HG03139 (cell line): ENCODE measurements around the gene SLC38A10.

Source experiments
- ATAC-seq: cut with Tn5 transposase; IDR thresholded peaks from one replicate; pipeline ENCODE4 v1.9.1; 2021; ENCODE audit not compliant: unreplicated experiment

SLC38A10 gene

DNA sequence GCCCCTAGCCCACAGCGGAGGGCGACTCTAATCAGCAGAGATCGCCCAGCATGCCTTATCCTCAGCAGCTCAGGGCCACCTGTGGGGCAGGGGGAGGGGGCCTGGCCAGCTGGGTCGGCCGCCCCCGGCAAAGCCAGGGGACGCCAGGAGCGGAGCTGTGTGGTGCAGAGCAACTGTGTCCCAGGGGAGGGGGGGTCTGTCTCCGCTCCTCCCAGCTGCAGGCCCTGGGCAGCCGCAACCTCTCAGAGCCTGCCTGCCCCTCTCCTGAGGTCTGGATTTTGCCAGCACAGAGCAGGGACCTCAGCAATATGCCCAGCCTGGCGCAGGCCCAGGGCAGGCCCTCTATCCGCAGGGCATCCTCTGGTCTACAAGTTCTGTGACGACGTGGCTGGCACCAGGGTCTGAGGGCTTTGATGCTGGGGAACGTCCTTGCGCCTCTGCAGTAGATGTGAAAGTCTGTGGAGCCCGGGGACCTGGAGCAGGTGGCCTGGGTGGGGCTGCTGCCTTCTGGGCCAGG is 36.5 kb upstream of the SLC38A10 start:
- no peak for ATAC-seq

DNA sequence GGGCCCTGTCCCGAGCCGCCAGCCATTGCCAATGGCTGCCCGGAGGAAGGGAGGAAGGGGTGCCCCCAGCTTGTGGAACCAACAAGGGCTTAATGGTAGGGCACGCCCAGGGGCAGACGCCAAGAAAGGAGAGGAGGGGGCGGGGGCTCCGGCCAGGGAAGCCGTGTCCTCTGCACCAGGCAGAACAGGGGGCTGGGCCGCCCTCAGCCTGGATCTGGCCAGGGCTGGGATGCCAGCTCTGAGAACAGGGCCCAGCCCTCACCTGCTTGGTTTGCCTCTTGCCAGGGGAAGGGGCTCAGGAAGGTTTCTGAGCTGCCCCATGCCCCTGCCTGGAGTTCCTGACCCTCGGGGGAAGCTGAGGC is 35.8 kb upstream of the SLC38A10 start:
- no peak for ATAC-seq

DNA sequence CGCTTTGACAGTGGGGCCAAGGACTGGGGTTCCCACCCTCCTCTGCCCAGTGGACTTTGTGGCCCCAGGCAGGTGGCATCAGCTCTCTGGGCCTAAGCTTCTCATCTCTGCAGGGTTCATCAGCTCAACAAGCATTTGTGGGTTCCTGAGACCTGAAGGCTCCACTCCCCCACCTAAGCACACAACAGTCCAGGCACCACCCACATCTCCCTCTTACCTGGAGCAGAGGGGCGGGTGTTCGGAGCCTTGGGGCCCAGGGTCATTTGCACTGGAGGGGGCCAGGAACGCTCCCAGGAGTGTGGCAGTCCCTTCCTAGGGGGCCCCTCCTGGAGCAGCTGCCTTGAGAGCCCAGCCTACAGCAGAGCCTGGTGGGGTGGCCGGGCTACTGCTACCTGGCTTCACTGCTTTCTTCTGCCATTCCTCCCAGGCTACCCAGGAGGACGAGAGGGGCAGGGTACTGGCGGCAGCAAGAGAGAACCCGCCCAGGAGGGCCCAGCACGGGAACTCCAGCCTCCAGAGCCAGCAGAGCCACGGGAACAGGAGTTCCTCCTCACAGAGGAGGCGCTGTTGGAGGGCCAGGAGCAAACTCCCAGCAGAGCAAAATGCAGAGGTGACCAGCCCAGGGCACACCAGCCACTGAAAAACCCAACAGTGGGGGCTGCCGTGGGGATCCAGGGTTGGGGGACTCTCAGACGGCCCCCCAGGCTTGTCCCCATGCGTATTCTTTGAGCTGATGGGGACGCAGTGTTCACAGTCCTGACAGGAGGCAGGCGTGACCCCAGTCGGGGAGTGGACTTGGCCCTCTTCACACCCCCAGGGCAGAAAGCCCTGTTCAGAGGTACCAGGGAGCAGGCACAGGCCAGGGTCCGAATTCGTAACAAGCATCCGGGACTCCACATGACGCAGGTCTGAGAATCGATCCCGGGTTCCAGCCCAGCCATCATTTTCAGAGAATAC is 35.1 kb upstream of the SLC38A10 start:
- no peak for ATAC-seq

DNA sequence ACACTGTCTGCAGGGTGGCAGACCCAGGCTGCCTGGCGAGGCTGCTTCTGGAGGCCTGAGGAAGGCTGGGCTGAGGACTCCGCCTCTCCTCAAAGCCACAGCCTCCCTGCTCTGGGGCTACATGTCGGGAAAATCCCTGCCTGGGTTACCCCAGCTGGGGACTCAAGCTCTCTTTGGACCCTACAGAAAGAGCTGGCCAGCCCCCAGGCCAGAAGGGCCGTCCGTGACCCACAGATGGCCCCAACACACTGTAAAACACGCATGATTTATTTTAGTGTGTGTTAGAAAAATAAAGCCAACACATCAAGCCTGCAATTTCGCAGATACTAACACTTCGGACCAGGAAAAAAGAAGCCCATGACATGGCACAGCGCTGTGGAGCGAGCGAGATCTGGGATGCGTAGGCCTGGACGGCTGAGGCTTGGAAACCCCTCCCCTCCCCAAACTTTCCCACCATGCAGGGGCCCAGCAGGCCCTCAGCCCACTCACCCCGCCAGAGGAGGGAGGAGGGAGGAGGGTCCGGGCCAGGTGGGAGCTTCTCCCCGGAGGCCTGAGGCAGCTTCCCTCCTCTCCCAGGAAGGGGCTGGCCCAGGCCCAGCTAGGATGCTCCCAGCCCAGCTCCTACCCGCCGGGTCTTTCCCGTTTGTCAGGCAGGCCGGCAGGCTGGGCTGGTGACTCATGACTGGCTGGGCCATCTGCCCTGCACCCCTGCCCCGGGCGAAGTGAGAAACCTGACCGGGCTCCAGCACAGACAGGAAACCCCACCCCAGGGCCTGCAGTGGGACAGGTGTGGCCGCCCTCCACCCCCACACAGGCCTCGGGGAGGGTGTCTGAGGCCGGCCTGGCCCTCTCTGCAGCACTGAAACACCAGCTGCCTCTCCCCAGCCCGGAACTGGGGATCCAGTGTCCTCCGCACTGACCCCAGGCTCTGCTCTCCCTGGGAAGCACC is 34.1 kb upstream of the SLC38A10 start:
- no peak for ATAC-seq

DNA sequence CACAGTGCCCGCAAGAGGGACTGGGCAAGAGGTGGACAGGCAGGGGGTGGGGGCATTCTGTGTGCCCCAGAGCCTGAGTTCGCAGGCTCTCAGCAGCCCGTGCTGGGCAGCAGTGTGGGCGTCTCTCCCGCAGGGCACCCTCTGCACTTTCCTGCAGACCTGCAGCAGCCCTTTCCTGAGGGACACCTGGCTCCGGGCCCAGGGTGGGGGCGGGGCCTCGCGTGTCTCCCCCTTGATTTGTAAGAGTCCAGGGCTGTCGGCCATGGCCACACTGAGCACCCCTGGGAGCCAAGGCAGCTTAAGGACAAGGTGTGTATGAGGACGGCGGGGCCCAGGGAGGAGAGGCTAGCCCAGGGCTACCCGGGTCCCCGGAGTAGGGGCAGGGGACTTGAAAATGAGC is 33.4 kb upstream of the SLC38A10 start:
- ATAC-seq, result no peak

DNA sequence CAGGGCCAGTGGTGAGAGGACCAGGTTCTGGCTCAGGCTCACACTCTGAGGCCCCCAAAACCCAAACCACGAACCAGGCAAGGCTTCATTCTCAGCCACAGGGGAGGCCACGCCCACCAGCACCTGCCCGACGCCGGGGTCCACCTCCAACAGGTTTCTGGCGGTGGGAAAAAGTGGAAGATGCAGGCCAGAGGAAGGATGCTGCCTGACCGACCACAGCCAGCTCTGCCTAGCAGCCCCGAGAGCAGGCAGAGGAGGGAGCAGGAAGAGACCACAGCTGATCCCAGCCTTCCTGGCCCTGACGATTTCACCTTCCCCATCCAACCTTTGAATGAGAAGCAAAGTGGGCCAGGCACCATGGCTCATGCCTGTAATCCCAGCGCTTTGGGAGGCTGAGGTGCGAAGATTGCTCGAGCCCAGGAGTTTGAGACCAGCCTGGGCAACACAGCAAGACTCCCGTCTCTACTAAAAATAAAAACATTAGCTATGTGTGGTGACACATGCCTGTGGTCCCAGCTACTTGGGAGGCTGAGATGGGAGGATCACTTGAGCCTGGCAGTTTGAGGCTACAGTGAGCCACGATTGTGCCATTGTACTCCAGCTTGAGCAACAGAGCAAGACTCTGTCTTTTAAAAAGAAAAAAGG is 30.7 kb upstream of the SLC38A10 start:
- ATAC-seq, result no peak

DNA sequence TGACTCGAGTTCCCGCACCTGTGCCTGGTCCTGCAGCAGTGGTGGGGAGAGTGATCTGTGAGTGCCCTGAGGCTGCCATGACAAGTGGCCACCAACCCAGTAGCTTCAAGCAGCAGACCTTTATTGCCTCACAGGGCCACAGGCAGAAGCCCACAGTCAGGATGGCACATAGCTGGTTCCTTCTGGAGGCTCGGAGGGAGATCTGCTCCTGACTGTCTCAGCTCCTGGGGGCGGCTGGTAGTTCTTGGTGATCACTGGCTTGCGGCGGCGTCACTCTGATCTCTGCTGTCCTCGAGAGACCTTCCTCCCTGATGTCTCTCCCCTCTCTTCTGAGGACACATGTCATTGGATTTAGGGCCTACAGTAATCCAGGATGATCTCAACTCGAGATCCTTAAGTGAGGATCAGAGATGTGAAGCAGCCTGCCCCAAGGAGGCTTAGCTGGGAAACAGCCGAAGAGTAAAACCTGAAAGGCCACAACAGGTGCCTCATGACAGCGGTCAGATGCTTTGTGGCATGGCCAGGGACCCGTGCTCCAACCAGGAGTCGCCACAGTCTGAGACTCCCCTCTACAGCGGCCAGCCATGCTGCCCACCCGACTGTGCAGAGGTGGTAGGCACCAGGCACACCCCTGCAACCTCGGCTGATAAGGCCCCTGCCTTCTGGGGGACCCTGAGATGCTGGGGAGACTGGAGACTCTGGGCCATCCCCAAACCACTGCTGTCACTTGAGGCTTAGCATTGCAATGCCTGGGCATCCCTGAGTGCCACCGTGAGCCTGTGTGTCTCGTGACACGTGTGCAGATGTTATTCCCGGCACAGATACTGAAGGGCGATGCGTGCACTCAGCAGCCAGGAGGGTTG is 30.0 kb upstream of the SLC38A10 start:
- no peak for ATAC-seq

DNA sequence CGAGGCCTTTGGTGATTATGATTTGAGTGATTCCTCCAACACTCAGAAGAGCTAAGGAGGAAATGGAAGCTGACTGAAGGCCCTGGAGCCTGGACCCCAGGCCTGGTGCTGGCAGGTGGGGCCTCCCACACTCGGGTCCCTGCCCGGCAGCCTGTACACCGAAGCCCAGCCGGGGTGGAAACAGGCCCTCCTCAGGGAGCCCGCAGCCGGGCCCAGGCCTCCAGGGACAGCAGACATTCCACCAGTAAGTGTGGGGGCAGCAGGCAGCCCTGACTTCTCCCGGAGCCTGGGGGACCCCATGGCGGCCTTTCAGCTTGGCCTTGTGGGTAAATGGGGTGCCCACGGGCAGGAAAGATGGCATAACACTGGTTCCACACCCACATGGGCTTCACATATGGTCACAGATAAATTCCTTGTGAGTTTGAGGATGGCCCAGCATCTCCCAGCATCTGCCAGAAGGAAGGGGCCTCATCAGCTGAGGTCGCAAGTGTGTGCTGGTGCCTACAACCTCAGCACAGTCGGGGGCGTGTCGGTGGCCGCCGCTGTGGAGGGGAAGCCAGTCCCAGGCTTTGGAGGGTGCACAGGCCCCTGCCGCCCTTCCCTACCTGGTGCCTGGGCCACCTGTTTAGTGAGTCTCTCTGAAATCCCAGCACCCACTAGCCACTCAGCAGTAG is 29.2 kb upstream of the SLC38A10 start:
- ATAC-seq, result no peak

DNA sequence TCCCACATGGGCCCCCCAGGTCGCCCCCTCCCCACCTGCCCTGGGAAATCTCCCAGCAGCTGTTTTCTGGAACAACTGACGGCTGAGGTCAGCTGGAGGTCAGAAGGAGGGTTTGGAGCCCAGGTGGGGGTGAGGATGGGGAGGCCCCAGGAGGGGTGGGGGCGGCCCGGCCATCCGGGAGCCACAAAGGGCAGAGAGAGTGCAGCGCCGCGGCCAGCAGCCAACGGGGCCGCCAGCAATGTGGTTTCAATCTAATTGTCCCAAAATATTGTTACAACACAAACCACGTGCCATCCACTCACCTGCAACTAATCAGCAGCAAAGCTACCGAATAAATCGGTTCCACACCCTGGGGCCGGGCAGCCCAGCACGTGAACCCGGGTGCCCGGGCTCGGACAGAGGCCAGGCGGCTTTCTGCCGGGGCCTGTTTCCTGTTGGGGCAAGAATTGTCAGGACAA is 28.3 kb upstream of the SLC38A10 start:
- no peak for ATAC-seq

DNA sequence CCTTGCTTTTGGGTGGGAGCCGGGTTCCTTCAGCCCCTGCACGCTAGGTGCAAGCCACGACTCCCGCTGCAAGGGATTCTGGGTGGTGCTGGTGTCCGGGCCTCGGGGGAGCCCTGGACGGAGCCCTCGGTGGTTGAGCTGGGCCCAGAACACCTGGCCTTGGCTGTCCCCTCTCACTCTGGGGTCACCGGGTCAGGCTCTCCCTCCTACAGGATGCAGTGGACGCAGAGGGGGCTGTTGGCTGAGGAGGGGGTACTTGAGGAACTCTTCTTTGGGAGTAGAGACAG is 27.9 kb upstream of the SLC38A10 start:
- no peak for ATAC-seq

DNA sequence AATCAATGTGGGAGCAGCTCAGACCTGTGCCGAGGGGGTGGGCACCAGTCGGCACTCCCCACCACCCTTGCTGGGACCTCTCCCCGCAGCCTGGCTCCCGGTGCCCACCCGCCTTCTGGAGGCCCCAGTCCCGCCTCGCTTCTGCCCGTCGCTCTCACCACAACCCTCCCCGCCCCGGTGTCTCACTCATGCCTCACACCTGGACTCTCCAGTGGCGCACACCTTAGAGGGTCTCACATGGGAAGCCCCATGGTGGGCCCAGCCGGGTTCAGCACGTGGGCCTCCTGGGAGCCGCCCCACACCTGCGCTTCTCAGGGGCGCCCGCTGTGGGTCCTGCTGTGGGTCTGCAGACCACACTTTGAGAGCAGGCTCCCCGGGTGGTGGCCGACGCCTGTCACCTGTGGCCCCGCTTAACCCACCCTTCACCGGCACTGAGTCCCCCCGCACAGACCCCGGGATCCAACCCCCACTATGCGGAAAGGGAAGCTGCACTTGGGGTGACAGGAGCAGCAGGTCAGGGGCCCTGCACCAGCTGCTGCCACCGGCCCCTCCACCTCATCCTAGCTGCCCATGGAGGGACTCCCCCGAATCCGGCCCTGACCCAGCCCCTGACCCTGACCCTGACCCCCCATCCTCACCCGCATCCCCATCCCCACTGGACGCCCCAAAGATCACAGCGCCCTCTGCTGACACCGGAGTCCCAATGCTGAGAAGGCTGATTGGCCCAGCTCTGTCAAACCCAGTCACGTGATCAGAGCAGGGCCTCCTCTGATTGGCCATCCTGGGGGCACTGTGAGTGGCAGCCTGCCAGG is 27.4 kb upstream of the SLC38A10 start:
- ATAC-seq, result no peak

DNA sequence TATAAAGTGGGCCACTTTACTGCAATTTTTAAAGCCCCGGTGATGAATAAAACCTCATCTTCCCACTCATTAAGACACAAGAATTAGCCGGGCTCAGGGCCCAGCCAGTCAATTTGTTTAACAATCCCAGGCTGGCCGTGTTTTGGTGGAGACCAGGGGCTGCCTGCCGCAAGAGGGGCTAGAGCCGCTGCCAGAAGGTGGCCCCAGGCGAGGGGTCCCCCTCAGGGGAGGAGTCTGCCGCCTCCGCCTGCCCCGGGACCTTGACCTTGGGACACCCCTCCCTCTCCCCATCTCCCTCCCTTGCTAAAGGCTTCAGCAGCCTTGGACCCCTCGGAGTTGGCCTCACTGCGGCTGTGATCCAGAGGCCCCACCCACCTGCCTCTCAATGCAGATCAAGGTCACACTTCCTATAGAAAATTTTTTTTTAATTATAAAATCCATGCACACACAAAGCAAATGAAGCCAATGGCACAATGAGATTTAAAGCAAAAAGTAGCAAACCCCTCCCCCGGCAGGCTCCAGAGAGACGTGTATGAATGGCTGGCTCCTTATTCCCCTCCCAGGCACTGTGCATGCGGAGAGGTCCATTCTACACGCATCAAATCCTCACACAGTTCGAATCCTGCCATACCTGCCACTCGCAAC is 23.0 kb upstream of the SLC38A10 start:
- ATAC-seq, result no peak

DNA sequence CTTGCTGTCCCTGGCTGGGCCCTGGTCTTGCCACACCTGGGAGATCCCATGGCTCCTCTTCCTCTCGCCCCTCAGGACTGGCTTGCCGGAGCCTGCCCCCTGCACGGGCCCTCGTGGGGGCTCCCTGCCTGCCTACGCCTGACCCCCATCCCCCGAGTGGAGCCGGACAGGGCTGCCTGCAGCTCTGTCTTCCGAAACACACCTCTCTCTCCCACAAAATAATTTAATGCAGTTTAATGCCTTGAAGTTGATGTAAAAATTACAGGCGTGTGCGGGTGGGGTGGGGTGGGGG is 22.4 kb upstream of the SLC38A10 start:
- ATAC-seq, result no peak

DNA sequence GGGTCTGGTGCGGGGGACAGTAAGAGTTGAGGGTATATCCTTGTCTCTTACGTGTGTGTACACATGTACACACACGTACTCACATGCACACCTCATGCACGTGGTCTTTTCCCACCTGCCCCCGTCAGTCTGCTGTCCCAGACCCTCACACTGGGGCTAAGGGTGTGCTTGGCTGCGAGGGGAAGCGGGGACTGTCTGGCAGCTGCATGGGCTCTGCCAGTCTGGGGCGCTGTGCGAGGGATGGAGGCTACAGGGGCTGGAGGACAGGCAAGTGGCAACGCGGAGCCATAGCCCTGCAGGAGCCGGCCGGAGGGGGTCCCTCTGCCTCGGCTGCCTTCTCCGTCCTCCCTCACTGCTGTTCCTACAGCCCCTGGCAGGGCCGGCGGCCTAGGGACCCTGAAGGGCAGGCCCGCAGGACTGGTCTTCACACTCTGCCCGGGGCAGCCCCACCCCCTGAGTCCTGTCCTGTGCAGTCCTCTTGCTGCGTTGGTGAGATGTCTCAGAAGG is 20.8 kb upstream of the SLC38A10 start:
- ATAC-seq, result no peak

DNA sequence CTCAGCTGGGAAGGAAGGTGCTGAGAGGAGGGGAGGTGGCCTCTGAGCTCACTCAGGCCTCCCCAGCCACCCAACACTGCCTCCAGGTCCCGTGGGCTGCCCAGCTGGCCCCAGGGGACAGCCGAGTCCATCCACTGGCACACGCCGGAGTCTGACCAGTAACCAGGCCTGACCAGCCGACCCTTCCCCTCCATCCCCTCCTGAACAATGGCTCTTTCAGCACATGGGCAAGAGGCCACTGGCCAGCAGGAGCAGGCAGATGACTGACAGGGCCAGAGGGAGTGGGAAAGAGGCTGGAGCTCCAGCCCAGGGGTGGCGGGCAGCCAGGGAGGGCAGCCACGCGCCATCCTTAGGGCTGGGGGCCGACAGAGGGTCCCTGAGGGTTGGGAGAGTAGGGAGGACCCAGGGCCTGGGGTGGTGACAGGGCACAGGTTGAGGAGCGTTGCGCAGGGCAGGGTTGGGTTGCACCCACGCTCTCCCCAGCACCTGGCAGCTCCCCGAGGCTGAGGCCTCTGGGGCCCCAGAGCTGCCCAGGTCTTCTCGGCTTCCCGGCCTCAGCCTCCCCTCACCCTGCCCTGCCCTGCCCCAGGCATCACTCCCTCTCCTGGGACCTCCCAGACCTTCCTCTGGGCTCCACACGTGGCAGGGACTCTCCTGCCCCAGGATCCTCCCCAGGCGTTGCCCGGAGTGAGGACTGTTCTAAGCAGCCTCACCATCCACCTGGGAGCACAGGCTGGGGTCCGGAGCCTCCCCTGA is 20.2 kb upstream of the SLC38A10 start:
- no peak for ATAC-seq

DNA sequence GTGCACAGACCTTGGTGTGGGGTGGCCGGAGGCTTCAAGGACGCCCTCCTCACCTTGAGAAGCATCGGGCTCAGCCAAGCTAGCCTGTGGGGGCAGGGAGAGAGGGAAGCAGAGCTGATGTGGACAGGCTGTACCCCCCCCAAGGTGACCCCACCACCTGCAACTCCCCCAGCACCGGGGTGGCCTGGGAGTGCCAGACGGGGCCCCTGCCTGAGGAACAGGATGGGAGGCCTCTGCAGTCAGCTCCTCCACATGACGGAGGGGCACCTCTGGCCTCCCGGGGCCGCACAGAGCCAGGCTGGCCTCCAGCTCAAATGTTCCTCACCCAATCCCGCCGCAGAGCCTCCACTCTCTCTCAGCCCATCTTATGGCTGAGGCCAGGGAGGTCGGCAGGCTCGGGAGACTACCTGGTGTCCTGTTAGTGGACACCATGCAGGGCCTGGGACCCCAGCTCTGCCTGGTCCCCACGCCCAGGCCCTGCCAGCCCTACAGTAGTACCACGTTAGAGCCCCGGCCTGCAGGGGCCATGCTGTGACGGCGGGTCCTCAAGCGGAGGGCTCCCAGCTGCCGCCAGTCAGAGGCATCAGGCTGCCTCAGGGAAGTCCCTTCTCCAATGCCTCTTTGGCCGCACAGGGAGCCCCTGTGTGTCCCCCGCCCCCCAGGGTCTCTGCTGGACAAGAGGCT is 19.4 kb upstream of the SLC38A10 start:
- ATAC-seq, result no peak

DNA sequence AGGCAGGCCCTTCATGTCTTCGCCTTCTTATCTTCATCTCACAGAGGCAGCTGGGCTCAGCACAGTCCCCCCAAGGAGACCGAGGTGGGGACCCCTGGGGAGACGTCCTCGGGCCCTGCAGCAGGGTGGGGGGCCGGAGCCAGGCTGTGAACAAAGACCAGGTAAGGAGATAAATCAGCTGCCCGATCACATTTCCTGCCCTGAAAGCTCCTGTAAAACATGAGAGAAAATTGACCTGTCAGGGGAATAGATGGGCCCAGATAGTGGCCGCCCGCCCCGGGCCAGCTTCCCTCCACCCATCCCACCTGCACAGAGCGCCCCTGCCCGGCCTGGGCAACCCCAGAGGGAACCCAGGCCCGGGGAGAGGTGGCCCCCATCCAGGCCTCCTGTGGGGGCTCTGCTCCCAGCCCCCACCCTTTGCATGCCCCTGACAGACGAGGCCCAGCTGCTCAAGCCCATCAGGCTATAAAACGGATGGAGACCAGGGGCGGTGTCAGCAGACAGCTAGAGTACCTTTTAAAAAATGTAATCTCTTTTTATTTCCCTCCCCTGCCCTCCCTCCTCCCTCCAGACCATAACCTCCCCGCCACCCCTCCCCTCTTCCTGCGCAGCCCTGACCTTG is 18.8 kb upstream of the SLC38A10 start:
- ATAC-seq, result no peak
